HPDE6-E6E7 (cell line): Measurements from ENCODE around the gene CD27.
A peak's percentile ranks its signal among the peaks of the same experiment; 100 is the strongest.

ENCODE experiments used
- DNase-seq: peaks from one replicate; pipeline ENCODE4 v3.0.0; 2011; ENCODE audit warnings: missing footprints; ENCODE audit errors: extremely low spot score

Gene CD27

GRCh38 chr12:6434205-6435140, 10.3 kb upstream of the CD27 start:
- no peak for DNase-seq

GRCh38 chr12:6435961-6436715, 8.6 kb upstream of the CD27 start:
- DNase-seq: no peak

GRCh38 chr12:6437586-6437985, 7.2 kb upstream of the CD27 start:
- no peak for DNase-seq

- DNase-seq: no peak
These were observed 6.4 kb upstream of the CD27 start for GRCh38 chr12:6438345-6438744.

GRCh38 chr12:6440391-6440790, 4.4 kb upstream of the CD27 start:
- DNase-seq: no peak

- no peak for DNase-seq
These were observed 1.9 kb upstream of the CD27 start for GRCh38 chr12:6442836-6443235.

- no peak for DNase-seq
These were observed 1.3 kb upstream of the CD27 start for GRCh38 chr12:6443361-6443983.

GRCh38 chr12:6444031-6444430, 724 bp upstream of the CD27 start:
- no peak for DNase-seq

GRCh38 chr12:6450091-6450868, 5.5 kb downstream of the CD27 start:
- no peak for DNase-seq

- no peak for DNase-seq
These were observed 6.2 kb downstream of the CD27 start for GRCh38 chr12:6450869-6451347.

- DNase-seq: peak; percentile 87
These were observed 6.8 kb downstream of the CD27 start, which contains the start of gene TAPBPL for GRCh38 chr12:6451348-6452244. Gene TAPBPL, plus strand, starts transcription at chr12:6452042. Its CDS starts 207 bp downstream, at chr12:6452249.

- DNase-seq: peak; percentile 20
These were observed 7.6 kb downstream of the CD27 start for GRCh38 chr12:6452245-6452943.

GRCh38 chr12:6452944-6453630, 8.3 kb downstream of the CD27 start:
- no peak for DNase-seq

GRCh38 chr12:6457220-6457945, 12.6 kb downstream of the CD27 start:
- DNase-seq: no peak

GRCh38 chr12:6458281-6459003, 13.7 kb downstream of the CD27 start:
- DNase-seq: no peak

GRCh38 chr12:6459004-6459337, 14.2 kb downstream of the CD27 start:
- DNase-seq: no peak

GRCh38 chr12:6460751-6461371, 16.1 kb downstream of the CD27 start:
- no peak for DNase-seq
